Breast epithelium (tissue), 3 donors: Measurements from ENCODE around the gene EGFLAM.

ENCODE experiments used
- CTCF ChIP-seq, 3 donors: fragments of 450-650 bp; IDR thresholded peaks; one replicate each; pipeline ENCODE4 v1.5.1; 2016 to 2017; ENCODE audit warnings: antibody characterized with exemption in 3 of 3, mild to moderate bottlenecking in 3 of 3, moderate library complexity in 3 of 3
- POLR2A ChIP-seq: fragments of 450-650 bp; IDR thresholded peaks from one replicate; pipeline ENCODE4 v1.6.1; 2016; ENCODE audit warnings: antibody characterized with exemption, mild to moderate bottlenecking, moderate library complexity
- POLR2AphosphoS5 ChIP-seq, 3 donors: sonication (generic); formaldehyde crosslinking; IDR thresholded peaks; one replicate each; pipeline ENCODE4 v1.6.1; 2017; ENCODE audit warnings: antibody characterized with exemption in 3 of 3

DNA sequence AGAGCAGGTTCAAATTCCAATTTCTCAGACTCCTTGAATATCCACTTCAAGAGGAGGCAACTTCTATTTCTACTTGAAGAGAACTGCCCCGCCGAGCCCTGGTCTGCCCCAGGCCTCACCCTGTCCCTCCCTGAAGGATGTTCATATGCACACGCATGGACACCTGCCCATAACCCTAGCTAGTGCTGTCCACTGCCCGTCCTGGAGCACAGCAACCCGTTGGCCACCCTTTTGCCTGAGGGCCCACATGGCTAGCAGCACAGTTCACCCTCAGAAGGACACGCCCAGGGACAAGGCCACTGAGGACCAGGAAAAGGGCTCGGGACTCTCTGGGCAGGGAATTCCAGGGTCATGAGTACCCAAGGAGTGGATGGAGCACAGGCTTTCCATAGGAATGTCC is 63.6 kb downstream of the EGFLAM start:
- TF ChIP-seq CTCF (IDR thresholded peaks at IDR 0.05): no peak
- TF ChIP-seq POLR2A: no peak
- TF ChIP-seq POLR2AphosphoS5 (IDR thresholded peaks at IDR 0.05): no peak
